Right forelimb (tissue), 1 donor: ENCODE results near the gene AKAP13.

Experiments
- DNase-seq: peaks from one replicate; pipeline ENCODE4 v3.0.0-alpha.2; 2018

The AKAP13 gene

GRCh38 chr15:85749261-85750151, 369.1 kb downstream of the AKAP13 start:
- DNase-seq = peak; percentile 79

- DNase-seq = peak; percentile 83
These were observed 370.2 kb downstream of the AKAP13 start for GRCh38 chr15:85750319-85751290.

- DNase-seq = peak; percentile 56
These were observed 371.1 kb downstream of the AKAP13 start for GRCh38 chr15:85751291-85752123.

- DNase-seq = peak; percentile 52
These were observed 371.7 kb downstream of the AKAP13 start for GRCh38 chr15:85752124-85752475.

- DNase-seq = peak; percentile 64
These were observed 372.1 kb downstream of the AKAP13 start for GRCh38 chr15:85752491-85752961.

GRCh38 chr15:85753261-85753660, 372.9 kb downstream of the AKAP13 start:
- DNase-seq = peak; percentile 25

GRCh38 chr15:85753791-85754452, 373.5 kb downstream of the AKAP13 start:
- DNase-seq = peak; percentile 38

GRCh38 chr15:85754989-85755388, 374.6 kb downstream of the AKAP13 start:
- DNase-seq = peak; percentile 60

- peak; percentile 28 for DNase-seq
These were observed 375.1 kb downstream of the AKAP13 start for GRCh38 chr15:85755471-85755870.

GRCh38 chr15:85755942-85756341, 375.5 kb downstream of the AKAP13 start:
- DNase-seq = peak; percentile 30

- no peak for DNase-seq
These were observed 376.1 kb downstream of the AKAP13 start for GRCh38 chr15:85756411-85757072.

GRCh38 chr15:85757073-85757938, 376.9 kb downstream of the AKAP13 start:
- peak; percentile 20 for DNase-seq

- no peak for DNase-seq
These were observed 377.7 kb downstream of the AKAP13 start for GRCh38 chr15:85757939-85758654.

GRCh38 chr15:85758655-85758978, 378.2 kb downstream of the AKAP13 start:
- DNase-seq = no peak

GRCh38 chr15:85759376-85759775, 379.0 kb downstream of the AKAP13 start:
- no peak for DNase-seq

GRCh38 chr15:85760049-85760448, 379.6 kb downstream of the AKAP13 start:
- no peak for DNase-seq

- DNase-seq = no peak
These were observed 380.3 kb downstream of the AKAP13 start for GRCh38 chr15:85760531-85761371.

GRCh38 chr15:85761635-85762034, 381.2 kb downstream of the AKAP13 start:
- no peak for DNase-seq
